ENCODE data around the gene OR10H2.
"Not testable (repeated sequence)": the region's sequence is repeated elsewhere in the genome, so short reads cannot be mapped to it uniquely, and the experiment has no call there.

The OR10H2 gene

DNA sequence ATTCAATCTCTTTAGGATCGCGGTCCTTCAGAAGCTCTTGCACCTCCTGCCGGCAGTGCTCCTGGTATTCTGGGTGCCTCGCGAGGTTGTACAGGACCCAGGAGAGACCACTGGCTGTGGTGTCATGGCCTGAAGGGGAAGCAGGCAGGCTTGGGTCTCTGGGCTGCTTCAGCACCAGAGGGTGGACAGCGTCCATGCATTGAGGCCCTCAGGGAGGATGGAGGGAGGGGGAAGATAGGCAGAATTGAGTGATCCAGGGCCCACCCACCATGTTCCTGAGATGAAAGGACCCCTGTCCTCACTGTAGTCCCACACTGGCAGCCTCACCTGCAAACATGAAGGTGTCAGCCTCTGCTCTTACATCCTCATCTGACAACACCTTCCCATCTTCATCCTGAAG lies 41.8 kb downstream of the OR10H2 start:
- no peak for DNase-seq (ENCODE audit: low spot score)

GRCh38 chr19:15774159-15774558 lies 46.3 kb downstream of the OR10H2 start:
- not testable (repeated sequence) for DNase-seq (ENCODE audit: low spot score)

GRCh38 chr19:15775249-15775648 lies 47.4 kb downstream of the OR10H2 start:
- DNase-seq (ENCODE audit: low spot score) = no peak

GRCh38 chr19:15776264-15776663 lies 48.4 kb downstream of the OR10H2 start:
- DNase-seq (ENCODE audit: low spot score) = no peak

DNA sequence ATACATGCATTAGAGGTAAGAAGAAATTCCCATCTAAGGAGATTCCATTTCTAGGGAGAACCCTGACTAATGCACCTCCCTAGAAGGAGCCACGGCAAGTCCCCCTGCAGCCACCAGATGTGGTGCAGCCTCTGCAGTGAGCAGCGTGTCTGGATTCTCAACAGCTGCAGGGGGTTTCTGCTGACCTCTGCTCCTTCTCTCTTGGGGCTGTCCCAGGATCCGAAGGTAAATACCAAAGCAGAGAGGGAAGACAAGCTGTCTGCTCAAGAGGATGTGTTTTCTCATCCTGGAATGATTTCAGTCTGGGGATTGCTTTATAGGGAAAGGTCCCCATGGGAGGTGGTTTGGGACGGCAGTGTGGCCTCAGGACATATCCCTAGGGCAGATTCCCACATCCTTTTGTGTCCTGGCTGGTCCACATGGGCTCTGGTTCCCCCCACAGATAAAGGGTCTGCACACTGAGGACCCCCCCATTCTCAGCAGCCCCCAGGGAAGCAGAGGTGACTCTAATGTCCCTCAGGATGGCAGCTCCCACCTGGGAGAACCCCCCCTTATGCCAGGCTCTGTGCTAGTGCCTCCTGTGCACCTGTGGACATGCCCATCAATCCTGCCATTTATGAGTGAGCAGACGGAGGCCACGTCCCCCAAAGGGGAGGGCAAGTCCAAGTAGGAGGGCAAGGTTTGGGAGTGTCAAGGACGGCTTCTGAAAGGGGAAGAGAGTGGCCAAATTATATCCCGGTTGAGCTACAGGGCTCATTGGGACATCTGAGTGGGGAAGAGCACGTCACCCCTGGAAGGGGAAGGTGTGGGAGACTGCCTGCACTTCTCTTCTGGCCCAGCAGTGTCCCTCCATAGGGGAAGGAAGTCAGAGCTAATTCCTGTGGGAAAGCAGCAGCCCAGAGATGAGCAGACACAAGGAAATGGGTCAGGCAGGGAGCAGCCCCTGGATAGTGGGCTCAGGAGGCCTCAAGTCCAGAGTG lies 49.5 kb downstream of the OR10H2 start:
- no peak for DNase-seq (ENCODE audit: low spot score)

Data from ecto neural progenitor cell (in vitro differentiated cells).